Measurements from ENCODE around the gene EN2. TPM values are rescaled to one million over a fixed set of nuclear protein-coding genes. Genes with fewer than 3 reads are reported as not detected.

EN2 gene
- total and polyA plus RNA-seq, 10 donors: 0.03 to 0.04 TPM; not detected in 8

GRCh38 chr7:155414547-155415492 lies 43.1 kb upstream of the EN2 start:
- Histone ChIP-seq H3K4me3 (no peak overlapping the region), H3K36me3 (no peaks in the 10 kb centered on the region), H3K4me1 (no peaks in the 10 kb centered on the region), H3K27me3 (replicated peaks in 1 of 7) (peaks cover 0 to 68% (median 0%) of the 10 kb centered on the region in 7 donors), H3K9me3 (no peaks in the 10 kb centered on the region), H3K27ac (no peak overlapping the region)
- no peak for TF ChIP-seq CTCF (IDR thresholded peaks at IDR 0.05 in 8 of 11, conservative IDR thresholded peaks at IDR 0.05 in 3 of 11)
- intact Hi-C loops (cut with DNase I; ENCODE audit: low total_unique reads): no loop called here
- 80 to 91% (median 87%) methylated on average over 24 of the region's 24 CpGs for WGBS, 5 donors
- no peak for DNase-seq

GRCh38 chr7:155416646-155417380 lies 41.1 kb upstream of the EN2 start:
- TF ChIP-seq POLR2AphosphoS5 (IDR thresholded peaks at IDR 0.05) (no peak), POLR2A (IDR thresholded peaks at IDR 0.05) (no peak), CTCF (IDR thresholded peaks at IDR 0.05 in 8 of 11, conservative IDR thresholded peaks at IDR 0.05 in 3 of 11) (no peak)
- WGBS, 5 donors: 81 to 88% (median 85%) methylated on average over 17 of the region's 17 CpGs
- intact Hi-C loops (cut with DNase I; ENCODE audit: low total_unique reads): no loop called here
- DNase-seq: no peak
- peaks cover 0 to 63% (median 0%) of the 10 kb centered on the region in 7 donors for H3K27me3 ChIP-seq (replicated peaks in 1 of 7)
- no peak overlapping the region for H3K27ac ChIP-seq
- no peak overlapping the region for H3K4me3 ChIP-seq
- H3K4me1 ChIP-seq: no peaks in the 10 kb centered on the region
- H3K9me3 ChIP-seq: no peaks in the 10 kb centered on the region
- no peaks in the 10 kb centered on the region for H3K36me3 ChIP-seq

GRCh38 chr7:155418304-155418703 lies 39.6 kb upstream of the EN2 start:
- Histone ChIP-seq H3K27me3 (replicated peaks in 1 of 7) (peaks cover 0 to 65% (median 0%) of the 10 kb centered on the region in 7 donors), H3K9me3 (no peaks in the 10 kb centered on the region), H3K36me3 (no peaks in the 10 kb centered on the region), H3K4me3 (no peak overlapping the region), H3K27ac (no peak overlapping the region), H3K4me1 (no peaks in the 10 kb centered on the region)
- no peak for TF ChIP-seq POLR2A (IDR thresholded peaks at IDR 0.05)
- no peak for TF ChIP-seq CTCF (IDR thresholded peaks at IDR 0.05 in 8 of 11, conservative IDR thresholded peaks at IDR 0.05 in 3 of 11)
- TF ChIP-seq POLR2AphosphoS5 (IDR thresholded peaks at IDR 0.05): no peak
- DNase-seq: no peak
- intact Hi-C loops (cut with DNase I; ENCODE audit: low total_unique reads): no loop called here
- WGBS, 5 donors: 66 to 87% (median 81%) methylated on average over 12 of the region's 12 CpGs

Measured in spleen (tissue), 11 donors.